ENCODE results near the gene CLDND1. TPM values are rescaled to one million over a fixed set of nuclear protein-coding genes. Genes with fewer than 3 reads are reported as not detected.

CLDND1 gene
- total RNA-seq, 1 donor from 2014 or later, result 279 TPM

Other genes with a start within 250 kb of the CLDND1 start
- not detected in 2 replicates for gene OR5H2, start 240.4 kb downstream of the CLDND1 start, total RNA-seq
- gene OR5K4, start 169.0 kb downstream of the CLDND1 start, total RNA-seq, result not detected in 2 replicates
- gene OR5K3, start 132.2 kb downstream of the CLDND1 start, total RNA-seq, result not detected in 2 replicates
- gene OR5K1, start 59.7 kb downstream of the CLDND1 start, total RNA-seq, result not detected in 2 replicates
- gene OR5K2, start 25.2 kb downstream of the CLDND1 start, total RNA-seq, result not detected in 2 replicates
- gene GPR15, start 9.1 kb upstream of the CLDND1 start, total RNA-seq, result 3.6 and 4.1 TPM in 2 replicates
- 46.4 and 46.6 TPM in 2 replicates for gene CPOX, start 70.7 kb upstream of the CLDND1 start, total RNA-seq
- gene ST3GAL6, start 240.4 kb upstream of the CLDND1 start, total RNA-seq, result 0.19 TPM in 1 of 2 replicates, not detected in the other